Measurements from ENCODE around the gene THYN1.

Gene THYN1

DNA sequence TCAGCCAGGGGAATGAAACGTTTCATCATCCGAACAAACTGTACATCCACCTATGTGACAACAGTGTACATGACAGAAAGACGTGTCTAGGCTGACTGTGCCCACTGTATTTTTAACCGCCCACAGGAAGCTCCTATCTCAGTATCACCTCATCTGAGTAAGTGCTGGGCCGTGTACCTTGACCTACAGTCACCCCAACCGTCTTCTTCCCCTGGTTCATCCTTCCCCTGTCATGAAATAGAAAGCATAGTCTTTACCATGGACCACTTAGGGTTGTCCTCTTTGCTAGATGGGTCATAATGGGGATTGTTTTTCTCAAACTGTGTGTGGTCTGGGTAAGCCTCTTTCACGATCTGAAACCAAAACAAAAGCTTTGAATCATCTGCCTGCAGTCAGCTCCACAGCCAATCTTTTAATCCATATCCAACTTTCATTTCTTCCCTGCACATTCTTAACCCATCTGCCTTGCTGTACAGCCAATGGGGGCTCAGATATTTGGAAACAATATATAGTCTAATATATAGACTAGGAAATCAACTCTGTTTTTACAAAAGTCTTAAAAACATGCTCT is 4.2 kb downstream of the THYN1 start:
- no peak for DNase-seq (ENCODE audit: low read depth in 3 of 3)

DNA sequence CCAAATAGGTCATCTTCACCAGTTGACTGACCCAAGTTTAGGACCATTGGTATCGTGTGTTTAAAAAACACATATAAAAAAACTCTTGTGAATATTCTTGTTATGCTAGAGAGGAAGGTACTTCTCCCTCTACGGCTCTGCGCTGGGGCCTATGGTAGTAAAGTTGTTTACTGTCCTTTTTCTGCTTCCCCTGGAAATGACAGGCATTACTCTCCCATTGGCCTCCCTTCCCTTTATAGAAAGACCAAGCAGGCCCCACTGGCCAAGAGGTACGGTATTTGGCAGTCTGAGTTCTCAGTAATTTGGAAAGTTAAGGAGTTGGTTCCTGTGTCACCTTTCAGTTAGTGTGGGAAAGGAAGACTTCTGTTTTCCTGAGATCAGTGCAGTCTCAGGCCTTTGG is 6.5 kb downstream of the THYN1 start:
- DNase-seq (ENCODE audit: low read depth in 3 of 3) = no peak

DNA sequence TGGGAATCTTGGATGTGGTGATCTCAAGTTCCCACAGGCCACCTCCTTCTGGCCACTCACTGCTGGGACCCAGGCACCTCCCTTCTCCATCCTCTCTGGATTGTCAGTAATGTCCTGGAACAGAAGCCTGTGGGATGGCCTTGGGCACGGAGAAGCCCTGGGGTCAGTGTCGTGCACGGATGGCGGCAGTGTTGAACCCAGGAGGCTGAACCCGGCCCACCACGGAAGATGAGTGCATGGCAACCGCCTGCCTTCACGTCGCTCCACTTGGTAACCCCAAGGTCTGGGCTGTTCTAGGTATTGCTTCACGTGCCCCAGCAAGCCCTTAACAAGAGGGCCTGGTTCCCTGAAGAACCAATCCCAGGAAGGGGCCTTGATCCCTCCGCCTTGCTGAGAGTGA is 7.1 kb downstream of the THYN1 start:
- DNase-seq (ENCODE audit: low read depth in 3 of 3) = no peak

DNA sequence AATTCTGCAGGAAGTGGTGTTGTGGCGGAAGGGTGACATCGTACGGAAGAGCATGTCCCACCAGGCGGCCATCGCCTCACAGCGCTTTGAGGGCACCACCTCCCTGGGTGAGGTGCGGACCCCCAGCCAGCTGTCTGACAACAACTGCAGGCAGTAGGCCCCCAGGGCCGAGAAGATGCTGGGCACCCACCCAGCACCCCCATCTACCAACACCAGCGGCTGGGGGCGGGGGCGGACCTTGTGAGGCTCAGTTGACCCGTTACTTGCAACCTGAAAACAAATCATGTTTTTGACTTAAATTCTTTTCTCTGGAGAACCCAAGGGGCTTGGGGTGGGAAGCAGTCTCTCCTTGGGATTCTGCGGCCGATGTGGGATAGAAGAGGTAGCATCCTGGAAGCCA is 7.7 kb downstream of the THYN1 start:
- DNase-seq (ENCODE audit: low read depth in 3 of 3) = no peak

DNA sequence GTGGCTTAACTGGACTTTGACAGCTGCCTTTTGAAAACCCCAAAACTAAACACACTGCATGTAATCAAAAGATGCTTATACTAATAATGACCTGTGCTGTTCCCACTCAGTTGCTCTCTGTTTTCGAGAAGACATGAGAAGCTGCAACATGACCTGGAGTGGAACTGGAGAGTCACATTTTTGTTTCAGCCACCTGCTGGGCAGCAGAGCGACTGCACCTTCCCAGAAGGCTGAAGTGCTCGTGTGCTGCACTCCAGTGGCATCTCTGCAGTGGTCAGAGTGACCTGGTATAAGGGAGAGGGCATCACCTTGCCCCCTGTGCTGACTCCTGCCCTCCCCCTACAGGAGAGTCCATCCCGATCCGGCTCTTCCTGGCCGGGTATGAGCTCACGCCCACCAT is 8.6 kb downstream of the THYN1 start:
- DNase-seq (ENCODE audit: low read depth in 3 of 3) = no peak

DNA sequence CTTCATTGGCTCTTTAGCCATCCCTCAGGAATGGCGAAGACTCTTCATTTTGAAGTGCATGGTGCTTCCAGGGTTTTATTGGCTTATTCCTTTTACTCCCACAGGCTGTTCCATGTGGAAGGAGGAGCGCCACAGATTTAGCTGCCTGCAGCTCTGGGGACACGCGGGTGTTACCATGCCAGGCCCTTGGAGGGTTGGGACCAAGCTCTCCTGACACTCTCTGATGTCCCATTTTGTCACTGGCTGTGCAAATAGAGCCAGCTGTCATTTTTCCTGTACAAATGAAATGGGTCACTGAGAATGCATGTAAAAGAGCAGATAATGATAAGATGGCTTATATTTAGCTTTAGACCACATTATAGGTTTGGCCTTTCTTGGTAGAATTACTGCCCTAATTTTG is 9.2 kb downstream of the THYN1 start:
- DNase-seq (ENCODE audit: low read depth in 3 of 3) = no peak

DNA sequence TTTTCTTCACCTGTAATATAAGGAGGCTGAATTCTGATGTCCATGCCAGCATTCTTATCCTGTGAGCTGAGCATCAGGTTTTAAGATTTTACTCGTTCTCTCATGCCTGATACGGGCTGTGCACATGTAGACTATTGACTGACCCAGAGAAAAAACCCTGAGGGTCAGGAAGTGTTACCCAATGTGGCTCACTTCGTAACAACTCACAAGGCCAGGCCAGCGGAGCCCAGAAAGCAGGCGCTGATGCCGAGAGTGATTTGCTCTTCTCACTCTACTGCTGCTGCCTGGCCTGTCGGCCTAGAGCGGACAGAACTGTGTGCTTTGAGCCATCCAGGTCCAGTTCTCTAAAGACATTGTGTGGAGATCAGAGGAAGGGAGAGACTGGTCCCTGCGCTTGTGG is 10.8 kb downstream of the THYN1 start:
- no peak for DNase-seq (ENCODE audit: low read depth in 3 of 3)

DNA sequence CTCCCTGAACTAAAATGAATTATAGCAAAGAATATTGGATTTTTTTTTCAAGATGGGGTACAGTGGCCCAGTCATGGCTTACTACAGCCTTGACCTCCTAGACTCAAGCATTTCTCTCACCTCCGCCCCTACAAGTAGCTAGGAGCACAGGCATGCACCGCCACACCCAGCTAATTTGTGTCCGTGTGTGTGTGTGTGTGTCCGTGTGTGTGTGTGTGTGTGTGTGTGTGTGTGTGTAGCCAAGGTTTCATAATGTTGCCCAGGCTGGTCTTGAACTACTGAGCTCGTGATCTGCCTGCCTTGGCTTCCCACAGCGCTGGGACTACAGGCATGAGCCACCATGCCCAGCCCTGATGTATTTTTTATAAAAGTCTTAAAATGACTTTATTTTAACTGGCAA is 12.6 kb downstream of the THYN1 start:
- no peak for DNase-seq (ENCODE audit: low read depth in 3 of 3)

DNA sequence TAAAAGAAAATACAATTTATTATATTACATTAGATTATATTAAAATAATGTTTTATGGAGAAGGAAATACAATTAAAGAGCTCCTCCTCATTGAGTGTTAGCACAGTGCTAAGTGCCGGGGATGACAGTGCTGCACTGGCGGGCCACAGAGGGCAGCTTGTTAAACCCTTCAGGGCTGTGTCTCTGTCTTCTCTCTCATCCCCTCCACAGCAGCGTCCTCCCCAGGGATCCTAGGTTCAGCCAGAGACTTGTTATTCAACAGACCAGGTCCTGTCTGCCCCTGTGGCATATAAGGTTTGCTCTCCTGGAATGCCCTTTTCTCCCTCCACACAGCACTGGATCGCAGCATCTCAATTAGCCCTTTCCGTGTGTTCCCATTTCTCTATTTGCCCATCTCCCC is 14.2 kb downstream of the THYN1 start:
- DNase-seq (ENCODE audit: low read depth in 3 of 3) = no peak

DNA sequence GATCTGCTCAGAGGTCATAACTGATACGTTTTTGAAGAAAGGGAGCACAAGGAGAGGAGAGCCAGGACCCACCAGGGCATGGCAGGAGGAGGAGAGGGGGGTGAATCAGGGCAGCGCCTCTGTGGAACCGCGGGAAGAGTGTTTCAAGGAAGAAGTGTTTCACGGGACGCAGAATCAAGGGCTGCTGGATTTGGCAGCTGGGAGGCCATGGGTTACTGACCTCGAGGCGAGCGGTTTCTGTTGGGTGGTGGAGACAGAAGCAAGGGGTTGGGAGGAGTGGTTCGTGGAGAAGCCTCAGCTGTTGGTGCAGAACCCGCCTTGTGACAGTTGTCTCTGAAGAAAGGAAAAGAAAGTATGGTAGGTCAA is 15.6 kb downstream of the THYN1 start:
- DNase-seq (ENCODE audit: low read depth in 3 of 3) = no peak

DNA sequence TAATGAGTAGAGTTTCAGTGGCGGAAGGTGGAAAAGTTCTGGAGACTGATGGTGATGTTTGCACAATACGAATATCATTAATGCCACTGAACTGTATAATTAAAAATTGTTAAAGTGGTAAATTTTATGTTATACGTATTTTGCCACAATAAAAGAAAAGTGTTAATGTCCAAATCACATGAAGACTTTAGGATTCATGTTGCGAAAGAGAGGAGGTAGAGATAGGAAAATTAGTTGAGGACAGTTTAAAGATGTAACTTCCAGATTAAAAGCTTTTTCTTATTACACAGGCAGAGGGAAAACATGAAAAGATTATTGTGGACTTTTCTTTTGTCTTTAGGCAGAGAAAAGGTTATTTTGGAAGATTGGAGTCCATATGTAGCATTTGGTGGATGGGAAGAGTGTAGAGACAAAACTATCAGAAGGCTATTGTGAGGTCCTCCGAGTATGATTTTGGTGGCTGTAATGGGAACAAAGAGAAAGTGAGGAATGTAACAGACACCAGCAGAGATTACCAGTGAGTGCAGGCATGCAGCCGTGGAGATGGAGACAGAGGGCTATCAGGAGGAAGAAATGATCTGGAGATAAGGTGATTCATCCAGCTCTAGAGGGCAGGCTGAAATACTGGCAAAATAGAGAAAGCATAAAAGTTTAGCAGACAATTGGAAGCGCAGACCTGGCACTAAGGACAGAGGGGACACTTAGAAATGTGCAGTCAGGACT is 16.2 kb downstream of the THYN1 start:
- DNase-seq (ENCODE audit: low read depth in 3 of 3) = no peak

DNA sequence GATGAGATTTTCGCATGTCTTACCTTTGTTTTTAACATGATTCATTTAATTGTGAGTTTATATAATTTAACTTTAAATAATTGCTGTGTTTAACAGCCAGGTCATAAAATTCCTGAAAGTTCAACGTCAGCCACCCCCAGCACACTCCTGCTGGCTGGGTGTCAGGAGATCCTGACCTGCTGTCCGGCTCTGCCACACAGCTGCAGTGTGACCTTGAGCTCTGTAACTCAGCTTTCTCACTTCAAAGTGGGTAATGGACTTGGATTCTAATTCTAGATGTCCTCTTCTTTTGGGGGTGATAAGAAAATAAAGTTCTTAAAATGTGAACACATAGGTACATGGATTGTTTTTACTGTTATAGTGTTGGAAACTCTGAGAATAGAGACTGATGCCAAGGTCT is 17.8 kb downstream of the THYN1 start:
- no peak for DNase-seq (ENCODE audit: low read depth in 3 of 3)

DNA sequence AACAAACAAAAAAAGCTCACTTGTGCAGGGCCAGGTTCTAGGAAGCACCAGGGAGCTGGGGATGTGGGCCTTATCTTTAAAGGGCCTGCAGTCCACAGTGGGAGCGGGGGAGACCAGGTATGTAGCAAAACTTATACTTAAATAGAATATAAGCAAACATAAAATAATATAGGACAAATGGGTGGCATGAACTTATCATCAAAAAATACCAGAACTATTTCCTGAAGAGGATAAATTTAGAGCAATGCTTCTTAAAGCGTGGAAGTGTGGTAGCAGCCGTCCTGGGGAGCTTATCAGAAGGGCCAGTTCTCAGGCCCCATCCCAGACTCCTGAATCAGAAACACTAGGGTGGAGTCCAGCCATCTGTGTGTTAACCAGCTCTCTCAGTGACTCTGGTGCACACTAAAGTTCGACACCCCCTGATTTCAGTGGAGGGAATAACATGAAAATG is 19.4 kb downstream of the THYN1 start:
- DNase-seq (ENCODE audit: low read depth in 3 of 3) = no peak

DNA sequence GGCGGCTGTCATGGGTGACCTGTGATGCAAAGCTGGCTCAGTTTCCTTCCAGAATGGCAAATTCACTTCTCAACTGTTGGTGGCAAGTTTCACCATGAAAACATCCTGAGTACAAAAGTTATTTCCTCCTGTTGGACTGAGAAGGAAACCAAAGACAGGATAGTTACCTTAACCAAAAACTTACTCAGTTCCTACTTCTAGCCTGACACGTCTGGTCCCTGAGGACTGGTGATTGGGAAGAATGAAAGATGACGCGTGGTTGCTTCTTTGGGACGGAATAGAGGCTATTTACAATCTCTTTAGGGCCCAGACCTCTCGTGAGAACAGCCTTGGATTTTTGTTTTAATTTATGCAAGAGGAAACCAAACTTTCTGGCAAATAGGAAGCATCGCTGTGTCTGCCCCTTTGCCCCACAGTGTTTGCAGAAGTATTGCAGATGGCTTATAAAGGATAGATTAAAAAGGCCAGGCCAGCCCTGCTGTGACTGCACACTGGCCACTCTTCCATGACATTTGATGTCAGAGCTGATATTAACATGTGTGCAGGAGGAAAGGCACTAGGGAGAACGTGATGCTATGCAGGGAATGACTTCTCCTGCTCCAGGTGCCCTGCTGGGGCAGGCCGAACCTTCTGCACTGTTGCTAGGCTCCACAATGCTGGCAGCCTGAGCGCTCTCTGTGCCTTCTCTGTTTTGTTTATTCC is 21.0 kb downstream of the THYN1 start:
- DNase-seq (ENCODE audit: low read depth in 3 of 3) = no peak

DNA sequence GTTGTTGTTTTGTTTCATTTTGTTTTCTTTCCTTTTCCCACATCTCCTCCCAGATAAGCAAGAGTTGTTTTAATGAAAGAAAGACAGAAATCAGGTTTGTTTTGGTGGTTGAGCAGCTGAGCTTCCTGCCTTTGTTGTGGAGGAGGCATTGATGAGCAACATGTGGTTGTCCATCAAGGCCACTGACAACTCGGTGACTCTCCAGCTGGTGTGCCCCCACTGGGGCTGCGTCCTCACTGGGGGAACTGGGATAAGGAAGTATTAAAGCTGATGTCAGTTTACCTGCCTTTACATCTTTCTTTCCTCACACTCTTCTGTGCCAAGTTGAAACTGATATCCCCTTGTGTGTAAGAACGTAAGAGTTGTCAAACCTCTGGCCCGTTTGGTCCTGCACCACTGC is 22.8 kb downstream of the THYN1 start:
- DNase-seq (ENCODE audit: low read depth in 3 of 3) = no peak

DNA sequence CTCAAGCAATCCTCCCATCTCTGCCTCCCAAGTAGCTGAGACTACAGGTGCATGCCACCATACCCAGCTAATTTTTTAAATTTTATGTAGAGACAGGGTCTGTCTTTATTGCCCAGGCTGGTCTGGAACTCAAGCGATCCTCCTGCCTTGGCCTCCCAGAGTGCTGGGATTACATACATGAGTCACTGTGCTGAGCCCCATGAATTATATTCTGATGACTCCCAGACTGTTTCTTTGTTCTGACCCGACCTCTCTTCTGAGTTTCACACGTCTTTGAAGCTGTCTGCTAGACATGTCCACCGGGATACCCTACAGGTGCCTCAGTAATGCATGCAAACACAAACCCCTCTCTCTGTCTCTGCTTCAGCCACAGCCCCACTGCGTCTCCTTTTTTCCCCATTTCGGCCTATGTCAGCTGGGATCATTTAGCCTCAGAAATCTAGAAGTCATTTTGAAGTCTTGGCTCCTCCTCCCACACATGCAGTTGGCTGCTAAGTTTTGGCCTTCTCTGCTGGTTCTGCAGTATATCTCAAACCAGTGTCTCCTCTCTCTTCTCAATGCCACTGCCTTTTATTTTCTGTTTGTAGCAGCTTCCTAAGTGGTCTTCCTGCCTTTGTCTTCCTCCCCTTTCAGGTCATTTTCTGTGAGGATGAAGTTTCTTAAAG is 23.9 kb downstream of the THYN1 start:
- no peak for DNase-seq (ENCODE audit: low read depth in 3 of 3)

DNA sequence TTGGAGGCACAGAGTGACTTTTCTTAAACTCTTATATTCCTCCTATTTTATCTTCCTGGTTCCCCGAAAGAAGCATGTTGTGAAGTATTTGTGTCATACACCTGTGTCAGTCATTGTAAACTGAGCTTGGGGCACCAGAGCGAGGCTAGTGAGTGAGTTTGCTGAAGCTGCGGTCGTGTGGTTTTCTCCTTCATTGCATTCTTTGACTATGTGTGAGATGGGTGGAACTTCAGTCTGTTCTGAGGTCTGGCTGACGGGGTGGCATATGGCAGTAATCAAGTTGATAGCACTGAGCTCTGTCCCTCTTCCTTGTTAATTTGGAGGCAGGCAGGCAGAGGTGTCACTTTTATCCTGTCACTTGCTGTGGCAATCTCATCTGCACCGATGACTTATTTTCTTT is 24.5 kb downstream of the THYN1 start:
- no peak for DNase-seq (ENCODE audit: low read depth in 3 of 3)

DNA sequence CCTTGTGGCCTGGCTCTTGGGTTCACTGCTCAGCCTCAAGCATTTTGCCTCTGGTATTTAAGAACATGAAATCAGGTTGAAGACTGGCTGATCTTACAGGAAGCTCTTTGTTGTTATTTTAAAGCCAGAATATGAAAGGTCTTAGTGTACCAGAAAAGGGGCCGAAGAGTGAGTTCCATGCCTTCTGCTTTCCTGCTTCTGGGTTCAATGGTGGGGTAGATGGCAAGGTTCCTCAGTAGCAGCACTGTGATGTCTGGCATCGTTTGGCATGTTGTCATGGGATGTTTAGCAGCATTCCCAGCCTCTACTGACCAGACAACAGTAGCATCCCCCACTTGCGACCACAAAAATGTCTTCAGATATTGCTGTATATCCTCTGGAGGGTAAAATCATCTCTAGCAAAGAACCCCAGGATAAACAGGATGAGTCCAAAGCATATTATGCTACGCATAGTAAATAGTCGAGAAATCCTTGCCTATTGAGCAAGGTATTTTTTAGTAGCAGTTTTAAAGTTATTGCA is 26.3 kb downstream of the THYN1 start:
- no peak for DNase-seq (ENCODE audit: low read depth in 3 of 3)

DNA sequence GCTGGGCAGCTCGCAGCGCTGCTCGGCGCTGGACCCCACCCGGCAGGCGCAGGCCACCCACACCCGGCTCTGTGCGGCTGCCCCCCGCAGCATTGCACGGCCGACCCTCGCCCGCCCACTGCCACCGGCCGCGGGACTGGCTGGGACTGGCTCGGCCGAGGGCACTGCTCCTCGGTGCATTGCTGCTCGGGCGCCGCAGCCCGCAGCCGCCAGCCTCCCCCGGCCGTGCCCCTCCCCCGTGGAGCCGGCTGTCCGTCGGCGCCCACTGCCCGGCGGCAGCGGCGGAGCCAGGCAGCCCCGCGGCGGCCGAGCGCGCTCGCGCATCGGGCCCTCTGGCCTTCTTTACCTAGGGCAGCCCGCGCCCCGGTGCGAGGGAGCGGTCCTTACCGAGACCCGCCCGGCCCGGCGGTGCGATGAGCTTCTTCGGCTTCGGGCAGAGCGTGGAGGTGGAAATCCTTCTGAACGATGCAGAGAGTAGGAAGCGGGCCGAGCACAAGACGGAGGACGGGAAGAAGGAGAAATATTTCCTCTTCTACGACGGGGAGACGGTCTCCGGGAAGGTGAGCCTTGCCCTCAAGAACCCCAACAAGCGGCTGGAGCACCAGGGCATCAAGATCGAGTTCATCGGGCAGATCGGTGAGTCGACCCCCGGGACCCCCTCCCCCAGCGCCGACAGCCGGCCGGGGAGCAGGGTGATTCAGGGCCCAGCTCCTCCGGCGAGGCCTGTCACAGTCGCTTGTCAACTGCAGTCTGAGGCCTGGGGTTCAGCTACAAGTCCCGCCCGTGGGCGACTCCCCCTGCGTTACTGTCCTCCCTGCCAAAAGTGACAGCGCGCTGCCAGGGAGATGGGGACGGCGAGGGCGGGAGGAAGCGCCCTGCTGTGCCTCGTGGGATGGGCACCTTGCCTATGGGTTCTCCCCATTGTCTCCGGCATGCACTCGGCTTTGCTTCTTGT is 28.2 kb downstream of the THYN1 start:
- DNase-seq (ENCODE audit: low read depth in 3 of 3) = peak; percentile 37 to 64 (median 39)

DNA sequence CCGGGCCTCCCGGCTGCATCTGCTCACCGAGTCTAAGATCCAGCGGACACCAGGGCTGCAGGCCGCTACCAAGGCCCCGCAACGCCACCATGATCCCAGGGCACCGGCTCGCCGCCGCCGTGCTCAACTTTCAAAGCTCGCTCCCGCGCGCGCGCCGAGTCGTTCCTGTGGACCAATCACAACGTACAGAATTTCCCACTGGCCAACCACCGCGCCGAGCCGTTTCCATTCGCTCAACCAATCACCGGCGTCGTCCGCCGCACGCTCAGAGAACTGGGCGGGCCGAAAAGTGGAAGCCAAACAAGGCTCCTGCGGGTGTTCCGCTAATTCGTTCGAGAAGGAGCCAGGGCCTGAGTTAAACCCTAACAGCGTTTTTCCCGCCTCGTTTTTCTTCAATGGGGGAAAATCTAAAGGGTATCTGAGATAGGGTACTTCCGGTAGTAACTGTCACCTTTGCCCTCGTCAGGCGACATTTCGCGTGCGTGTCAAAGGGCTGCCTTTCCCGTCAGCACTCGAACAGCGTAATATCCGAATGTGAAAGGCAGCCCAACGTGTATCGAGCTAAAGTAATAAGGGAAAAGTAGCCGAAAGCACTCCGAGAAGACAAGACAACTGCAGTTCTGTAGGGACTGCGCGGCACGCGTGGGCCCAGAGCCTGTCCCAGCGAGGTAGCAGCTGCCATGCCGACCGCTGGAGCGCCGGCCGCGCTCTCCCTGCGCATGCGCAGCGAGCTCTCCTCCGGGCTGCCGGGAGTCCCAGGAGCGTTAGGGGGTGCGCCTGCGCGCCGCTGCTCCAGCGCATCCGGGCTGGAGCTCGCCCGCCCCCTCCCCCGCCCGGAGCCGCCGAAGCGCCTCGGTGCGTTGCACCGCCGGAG is 29.1 kb downstream of the THYN1 start, which contains the start of the genes NCAPD3 and VPS26B:
Gene NCAPD3 (minus strand): TSS at position 132 of the 874 bp plus-strand sequence. CDS start 41 bp downstream, at position 91.
Gene VPS26B (plus strand): TSS at position 836 of the 874 bp plus-strand sequence. CDS start 452 bp downstream, outside the sequence.
- peak; percentile 94 to 97 (median 94) for DNase-seq (ENCODE audit: low read depth in 3 of 3)
